ENCODE data around the gene IKZF3. TPM values are rescaled to one million over a fixed set of nuclear protein-coding genes. Genes with fewer than 3 reads are reported as not detected.
"Not testable (repeated sequence)": the region's sequence is repeated elsewhere in the genome, so short reads cannot be mapped to it uniquely, and the experiment has no call there.

Gene IKZF3
- total RNA-seq, 4 donors from 2014 or later = 0.60 to 1.9 (median 1.1) TPM

DNA sequence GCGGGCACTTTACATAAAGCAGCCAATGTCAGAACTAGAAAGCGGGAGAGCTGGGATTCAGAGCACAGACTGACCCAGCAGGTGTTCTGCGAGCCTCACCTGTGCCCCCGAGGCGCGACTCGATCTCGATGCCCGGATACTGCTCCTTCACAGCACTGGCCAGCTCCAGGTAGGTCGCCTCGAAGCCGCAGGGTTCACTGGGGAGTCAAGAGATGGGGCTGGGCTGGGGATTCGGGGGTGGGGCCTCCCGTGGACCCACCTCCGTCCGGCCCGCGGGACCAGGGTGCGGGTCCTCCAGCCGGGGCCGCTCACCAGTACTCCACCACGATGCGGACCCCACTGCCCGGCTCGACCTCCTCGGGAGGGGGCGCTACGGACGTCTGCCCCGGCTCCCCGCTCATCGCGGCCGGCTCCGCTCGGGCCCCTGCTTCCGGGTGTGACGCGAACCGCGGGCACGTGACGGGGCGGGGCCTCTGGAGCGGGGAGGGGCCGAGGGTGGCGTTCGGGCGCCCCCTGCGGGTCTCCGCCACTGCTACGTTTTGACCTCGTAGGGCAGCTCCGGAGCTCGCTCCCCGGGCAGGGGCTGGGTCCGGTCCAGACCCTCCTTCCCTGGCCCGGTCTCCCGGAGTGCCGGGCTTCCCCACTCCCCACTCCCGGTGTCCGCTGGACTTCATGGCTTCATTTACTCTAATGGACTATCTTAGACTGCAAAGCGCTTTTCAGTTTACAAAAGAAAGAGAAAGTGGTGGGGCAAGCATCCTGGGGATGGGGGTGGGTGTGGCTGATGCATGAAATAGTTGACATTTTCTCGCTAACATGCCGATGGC, 133.8 kb downstream of the IKZF3 start, which contains the start of gene MIEN1:
TSS of gene MIEN1 (minus strand) at position 438 of the 827 bp plus-strand sequence. CDS start at position 401, 37 bp downstream.
- Histone ChIP-seq H3K4me3 (peak within 1 kb of the TSS; percentile 85), H3K27ac (peak within 1 kb of the TSS; percentile 91), H3K4me1 (peaks cover 10% of the 10 kb centered on the region), H3K27me3 (no peaks in the 10 kb centered on the region), H3K36me3 (peaks cover 32% of the 10 kb centered on the region), H3K9me3 (no peaks in the 10 kb centered on the region)
- TF ChIP-seq, protein P1, sequence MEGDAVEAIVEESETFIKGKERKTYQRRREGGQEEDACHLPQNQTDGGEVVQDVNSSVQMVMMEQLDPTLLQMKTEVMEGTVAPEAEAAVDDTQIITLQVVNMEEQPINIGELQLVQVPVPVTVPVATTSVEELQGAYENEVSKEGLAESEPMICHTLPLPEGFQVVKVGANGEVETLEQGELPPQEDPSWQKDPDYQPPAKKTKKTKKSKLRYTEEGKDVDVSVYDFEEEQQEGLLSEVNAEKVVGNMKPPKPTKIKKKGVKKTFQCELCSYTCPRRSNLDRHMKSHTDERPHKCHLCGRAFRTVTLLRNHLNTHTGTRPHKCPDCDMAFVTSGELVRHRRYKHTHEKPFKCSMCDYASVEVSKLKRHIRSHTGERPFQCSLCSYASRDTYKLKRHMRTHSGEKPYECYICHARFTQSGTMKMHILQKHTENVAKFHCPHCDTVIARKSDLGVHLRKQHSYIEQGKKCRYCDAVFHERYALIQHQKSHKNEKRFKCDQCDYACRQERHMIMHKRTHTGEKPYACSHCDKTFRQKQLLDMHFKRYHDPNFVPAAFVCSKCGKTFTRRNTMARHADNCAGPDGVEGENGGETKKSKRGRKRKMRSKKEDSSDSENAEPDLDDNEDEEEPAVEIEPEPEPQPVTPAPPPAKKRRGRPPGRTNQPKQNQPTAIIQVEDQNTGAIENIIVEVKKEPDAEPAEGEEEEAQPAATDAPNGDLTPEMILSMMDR (IDR thresholded peaks at IDR 0.05) = peak; percentile 81 to 96
- TF ChIP-seq POLR2A (IDR thresholded peaks at IDR 0.05) = peak in 1 of 2 donors; percentile 63
- TF ChIP-seq EP300 (IDR thresholded peaks at IDR 0.05) = no peak
- peak in 2 of 3 donors; percentile 68 to 87 for TF ChIP-seq POLR2AphosphoS5 (IDR thresholded peaks at IDR 0.05)
- WGBS = 2% methylated on average over 14 of the region's 65 CpGs
- DNase-seq (ENCODE audit: low spot score in 2 of 2) = peak; percentile 94 to 97

DNA sequence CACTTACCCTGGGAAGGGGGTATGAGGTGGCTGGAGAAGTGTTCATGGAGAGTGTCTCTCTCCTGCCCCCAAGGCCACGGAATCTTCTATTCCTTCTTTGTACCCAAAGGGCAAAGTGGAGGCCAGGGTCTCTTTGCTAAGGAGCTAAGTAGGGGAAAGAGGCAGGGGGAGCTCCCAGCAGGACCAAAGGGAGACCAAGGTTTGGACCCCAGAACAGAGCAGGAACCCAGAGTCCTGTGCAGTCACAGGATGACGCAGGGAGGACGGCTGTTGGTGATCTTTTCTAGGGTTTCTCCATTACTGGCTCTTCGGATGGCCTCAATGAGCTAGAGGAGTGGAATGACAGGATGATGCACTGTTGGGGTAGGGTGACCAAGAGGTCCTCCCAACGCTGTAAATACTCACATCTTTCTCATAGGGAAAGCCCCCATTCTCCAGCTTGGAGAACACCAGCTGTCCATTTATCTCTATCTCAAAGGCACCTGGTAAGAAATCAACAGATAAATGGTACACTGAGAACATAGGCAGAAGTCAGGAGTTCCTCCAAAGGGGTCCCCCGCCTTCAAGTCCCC, 134.7 kb downstream of the IKZF3 start:
- Histone ChIP-seq H3K36me3 (peaks cover 42% of the 10 kb centered on the region), H3K4me3 (peak overlapping the region; percentile 85), H3K27me3 (no peaks in the 10 kb centered on the region), H3K27ac (peak overlapping the region; percentile 91), H3K4me1 (peaks cover 10% of the 10 kb centered on the region), H3K9me3 (no peaks in the 10 kb centered on the region)
- WGBS = 62% methylated on average over 6 of the region's 6 CpGs
- TF ChIP-seq POLR2AphosphoS5 (IDR thresholded peaks at IDR 0.05) (no peak), EP300 (IDR thresholded peaks at IDR 0.05) (no peak), POLR2A (IDR thresholded peaks at IDR 0.05) (no peak)
- DNase-seq (ENCODE audit: low spot score in 2 of 2) = no peak

DNA sequence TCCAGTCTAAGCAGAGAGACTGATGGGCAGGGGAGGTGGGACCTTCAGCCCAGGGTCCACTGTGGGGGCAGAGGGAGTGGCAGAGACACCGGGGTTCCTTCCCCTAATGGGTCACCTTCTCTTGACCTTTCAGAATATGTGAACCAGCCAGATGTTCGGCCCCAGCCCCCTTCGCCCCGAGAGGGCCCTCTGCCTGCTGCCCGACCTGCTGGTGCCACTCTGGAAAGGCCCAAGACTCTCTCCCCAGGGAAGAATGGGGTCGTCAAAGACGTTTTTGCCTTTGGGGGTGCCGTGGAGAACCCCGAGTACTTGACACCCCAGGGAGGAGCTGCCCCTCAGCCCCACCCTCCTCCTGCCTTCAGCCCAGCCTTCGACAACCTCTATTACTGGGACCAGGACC, 136.6 kb downstream of the IKZF3 start:
- peaks cover 17% of the 10 kb centered on the region for H3K4me1 ChIP-seq
- no peak for DNase-seq (ENCODE audit: low spot score in 2 of 2)
- WGBS = 77% methylated on average over 8 of the region's 10 CpGs
- no peaks in the 10 kb centered on the region for H3K9me3 ChIP-seq
- H3K27ac ChIP-seq = no peak overlapping the region
- H3K4me3 ChIP-seq = no peak overlapping the region
- H3K36me3 ChIP-seq = peaks cover 43% of the 10 kb centered on the region
- TF ChIP-seq EP300 (IDR thresholded peaks at IDR 0.05) (no peak), POLR2AphosphoS5 (IDR thresholded peaks at IDR 0.05) (no peak), POLR2A (IDR thresholded peaks at IDR 0.05) (no peak)
- TF ChIP-seq, protein P1 (IDR thresholded peaks at IDR 0.05) = no peak
- H3K27me3 ChIP-seq = no peaks in the 10 kb centered on the region

GRCh38 chr17:39726617-39727016, 137.5 kb downstream of the IKZF3 start:
- H3K27me3 ChIP-seq = no peaks in the 10 kb centered on the region
- DNase-seq (ENCODE audit: low spot score in 2 of 2) = no peak
- peaks cover 17% of the 10 kb centered on the region for H3K4me1 ChIP-seq
- peaks cover 47% of the 10 kb centered on the region for H3K36me3 ChIP-seq
- H3K9me3 ChIP-seq = no peaks in the 10 kb centered on the region
- TF ChIP-seq, protein P1 (IDR thresholded peaks at IDR 0.05) = no peak
- 98% methylated on average over 7 of the region's 9 CpGs for WGBS
- H3K4me3 ChIP-seq = no peak overlapping the region
- no peak overlapping the region for H3K27ac ChIP-seq

GRCh38 chr17:39725923-39726322, 138.2 kb downstream of the IKZF3 start:
- Histone ChIP-seq H3K4me1 (peaks cover 17% of the 10 kb centered on the region), H3K36me3 (peaks cover 47% of the 10 kb centered on the region)
- H3K27ac ChIP-seq; H3K27me3 ChIP-seq; H3K4me3 ChIP-seq; DNase-seq (ENCODE audit: low spot score in 2 of 2); H3K9me3 ChIP-seq: not testable (repeated sequence)
- WGBS = 88% methylated on average over 1 of the region's 1 CpG

- 97% methylated on average over 6 of the region's 13 CpGs for WGBS
- TF ChIP-seq POLR2A (IDR thresholded peaks at IDR 0.05) (no peak), EP300 (IDR thresholded peaks at IDR 0.05) (no peak), POLR2AphosphoS5 (IDR thresholded peaks at IDR 0.05) (no peak)
- TF ChIP-seq, protein P1 (IDR thresholded peaks at IDR 0.05) = no peak
- peaks cover 14% of the 10 kb centered on the region for H3K4me1 ChIP-seq
- no peak overlapping the region for H3K27ac ChIP-seq
- no peak overlapping the region for H3K4me3 ChIP-seq
- H3K27me3 ChIP-seq = no peaks in the 10 kb centered on the region
- peaks cover 55% of the 10 kb centered on the region for H3K36me3 ChIP-seq
- no peak for DNase-seq (ENCODE audit: low spot score in 2 of 2)
- no peaks in the 10 kb centered on the region for H3K9me3 ChIP-seq
Measured at GRCh38 chr17:39724731-39725130, 139.4 kb downstream of the IKZF3 start.

Measured in suprapubic skin (tissue), 4 donors.